HPDE6-E6E7 (cell line): ENCODE results near the gene ZNF14.
"Not testable (repeated sequence)": the region's sequence is repeated elsewhere in the genome, so short reads cannot be mapped to it uniquely, and the experiment has no call there.

Source experiments
- DNase-seq: peaks from one replicate; pipeline ENCODE4 v3.0.0; 2011; ENCODE audit warnings: missing footprints; ENCODE audit errors: extremely low spot score

The ZNF14 gene

GRCh38 chr19:19732579-19733501, at the start of gene ZNF14:
Gene ZNF14 (minus strand): TSS chr19:19733112. CDS start chr19:19732958, 154 bp downstream.
- peak; percentile 99 for DNase-seq

DNA sequence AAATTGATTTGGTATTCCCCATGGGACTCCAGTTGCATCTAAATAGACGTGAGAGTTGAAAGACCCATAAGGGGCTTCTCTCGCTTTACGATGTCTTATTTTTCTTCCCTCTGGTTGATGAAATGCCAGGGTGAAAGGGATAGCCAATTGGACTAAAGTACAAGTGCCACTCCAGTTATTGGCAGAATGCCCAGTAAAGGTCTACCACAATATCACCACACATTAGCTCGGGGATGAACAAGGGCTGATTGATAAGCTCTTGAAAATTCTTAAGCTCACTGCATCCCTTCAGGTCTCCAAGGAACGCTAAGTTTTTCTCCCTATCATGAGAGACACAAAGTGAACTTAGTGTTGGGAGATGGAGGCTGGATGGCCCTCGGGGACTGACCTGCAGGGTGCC, 48.9 kb upstream of the ZNF14 start:
- not testable (repeated sequence) for DNase-seq

DNA sequence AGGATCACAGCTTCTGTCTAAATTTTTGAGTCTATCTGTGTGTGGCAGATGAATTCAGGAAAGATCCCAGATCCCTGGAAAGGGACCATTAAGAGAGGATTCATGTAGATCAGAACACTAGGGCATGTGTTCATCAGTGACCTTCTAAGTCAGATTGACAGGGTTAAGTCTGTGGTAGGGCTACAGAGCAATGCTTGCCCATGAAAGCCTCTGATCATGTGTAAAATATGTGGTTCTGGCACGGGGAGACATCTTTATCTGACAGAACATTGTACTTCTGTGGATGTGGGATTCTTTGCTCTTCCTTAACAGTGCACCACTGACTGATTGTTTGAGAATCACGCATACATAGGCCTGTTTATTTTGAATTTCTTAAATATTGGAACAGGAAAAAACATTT, 45.8 kb upstream of the ZNF14 start:
- no peak for DNase-seq

GRCh38 chr19:19777692-19778091, 44.8 kb upstream of the ZNF14 start:
- no peak for DNase-seq

DNA sequence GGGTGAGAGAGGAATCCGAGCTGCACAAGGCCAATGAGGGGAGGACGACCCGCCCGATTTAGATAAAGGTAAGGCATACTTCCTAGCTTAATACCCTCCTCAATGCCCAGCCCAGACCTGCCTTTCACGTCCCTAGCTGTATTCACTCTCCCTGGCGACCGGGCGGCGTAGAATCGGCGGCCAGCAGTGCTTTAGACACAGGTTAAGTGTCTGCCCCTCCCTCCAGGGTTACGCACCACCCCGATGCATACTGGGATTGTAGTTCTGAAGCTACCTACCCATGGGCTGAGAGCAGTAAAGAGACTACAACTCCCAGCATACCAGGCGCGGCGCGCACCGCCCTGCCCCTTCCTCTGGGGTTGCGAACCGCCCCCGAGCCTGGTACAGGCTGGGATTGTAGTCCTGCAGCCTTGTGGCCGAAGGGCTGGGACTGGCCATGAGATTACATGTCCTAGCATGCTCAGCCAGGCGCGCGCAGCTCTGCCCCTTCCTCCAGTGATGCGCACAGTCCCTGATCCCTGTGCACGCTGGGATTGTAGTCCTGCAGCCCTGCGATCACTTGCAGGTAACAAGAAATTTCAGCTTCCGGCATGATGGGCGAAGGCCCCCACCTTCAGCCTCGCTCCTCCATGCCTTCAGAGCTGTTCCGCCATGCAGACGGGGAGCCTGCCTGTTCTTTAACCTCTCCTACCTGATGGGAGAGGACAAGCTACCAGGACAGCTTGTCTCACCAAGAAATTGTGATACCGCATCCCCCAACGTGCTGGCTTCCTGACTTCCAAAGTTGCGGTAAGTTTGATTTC, 43.5 kb upstream of the ZNF14 start:
- peak; percentile 94 for DNase-seq

DNA sequence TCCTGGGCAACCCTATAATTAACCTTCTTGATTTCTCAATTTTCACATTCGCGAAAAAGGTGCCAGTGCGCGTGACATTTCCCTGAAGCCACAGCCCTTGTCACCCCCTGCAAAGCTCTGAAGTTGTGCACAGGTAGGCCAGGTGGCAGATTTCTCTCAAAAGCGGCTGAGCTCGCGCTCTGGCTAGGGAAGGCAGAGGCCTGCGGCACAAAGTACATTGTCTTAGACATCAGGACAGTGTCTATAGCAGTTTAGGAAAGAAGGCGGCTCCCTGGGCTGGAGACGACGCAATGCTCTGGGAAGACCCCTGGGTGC, 42.9 kb upstream of the ZNF14 start:
- DNase-seq: no peak

- DNase-seq: no peak
Measured at GRCh38 chr19:19774354-19775033, 41.6 kb upstream of the ZNF14 start.

DNA sequence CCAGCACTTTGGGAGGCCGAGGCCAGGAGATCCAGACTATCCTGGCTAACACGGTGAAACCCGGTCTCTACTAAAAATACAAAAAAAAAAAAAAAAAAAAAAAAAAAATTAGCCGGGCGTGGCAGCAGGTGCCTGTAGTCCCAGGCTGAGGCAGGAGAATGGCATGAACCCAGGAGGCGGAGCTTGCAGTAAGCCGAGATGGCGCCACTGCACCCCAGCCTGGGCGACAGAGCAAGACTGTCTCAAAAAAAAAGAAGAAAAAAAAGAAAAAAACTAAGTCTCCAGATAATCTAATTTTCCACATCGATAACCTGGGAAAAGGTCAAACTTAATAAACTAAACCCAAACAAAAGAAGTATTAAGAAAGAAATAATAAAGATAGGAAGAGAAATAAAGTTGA, 39.1 kb upstream of the ZNF14 start:
- DNase-seq: not testable (repeated sequence)

- DNase-seq: not testable (repeated sequence)
Measured at GRCh38 chr19:19769971-19770370, 37.1 kb upstream of the ZNF14 start.

- no peak for DNase-seq
Measured at GRCh38 chr19:19758164-19758563, 25.3 kb upstream of the ZNF14 start.

- DNase-seq: no peak
Measured at GRCh38 chr19:19752760-19753403, 20.0 kb upstream of the ZNF14 start.

DNA sequence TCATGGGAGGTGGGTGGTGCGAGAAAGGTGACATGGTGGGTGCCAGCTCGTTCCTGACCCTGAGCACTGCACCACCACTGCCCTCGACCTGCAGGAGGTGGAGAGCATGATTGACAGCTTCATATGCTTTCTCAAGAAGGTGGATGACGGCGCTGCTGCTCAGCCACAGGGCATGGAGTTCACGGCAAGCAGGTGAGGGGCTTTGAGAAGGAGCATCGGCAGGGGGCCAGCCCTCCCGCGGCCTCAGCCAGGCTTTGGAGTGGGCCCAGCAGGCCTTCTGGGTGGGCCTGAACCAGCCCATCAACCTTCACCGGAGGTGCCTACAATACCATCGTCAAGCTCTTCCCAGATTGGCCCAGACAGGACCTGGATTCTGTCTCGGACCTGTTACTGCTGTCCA, 18.9 kb upstream of the ZNF14 start:
- no peak for DNase-seq

DNA sequence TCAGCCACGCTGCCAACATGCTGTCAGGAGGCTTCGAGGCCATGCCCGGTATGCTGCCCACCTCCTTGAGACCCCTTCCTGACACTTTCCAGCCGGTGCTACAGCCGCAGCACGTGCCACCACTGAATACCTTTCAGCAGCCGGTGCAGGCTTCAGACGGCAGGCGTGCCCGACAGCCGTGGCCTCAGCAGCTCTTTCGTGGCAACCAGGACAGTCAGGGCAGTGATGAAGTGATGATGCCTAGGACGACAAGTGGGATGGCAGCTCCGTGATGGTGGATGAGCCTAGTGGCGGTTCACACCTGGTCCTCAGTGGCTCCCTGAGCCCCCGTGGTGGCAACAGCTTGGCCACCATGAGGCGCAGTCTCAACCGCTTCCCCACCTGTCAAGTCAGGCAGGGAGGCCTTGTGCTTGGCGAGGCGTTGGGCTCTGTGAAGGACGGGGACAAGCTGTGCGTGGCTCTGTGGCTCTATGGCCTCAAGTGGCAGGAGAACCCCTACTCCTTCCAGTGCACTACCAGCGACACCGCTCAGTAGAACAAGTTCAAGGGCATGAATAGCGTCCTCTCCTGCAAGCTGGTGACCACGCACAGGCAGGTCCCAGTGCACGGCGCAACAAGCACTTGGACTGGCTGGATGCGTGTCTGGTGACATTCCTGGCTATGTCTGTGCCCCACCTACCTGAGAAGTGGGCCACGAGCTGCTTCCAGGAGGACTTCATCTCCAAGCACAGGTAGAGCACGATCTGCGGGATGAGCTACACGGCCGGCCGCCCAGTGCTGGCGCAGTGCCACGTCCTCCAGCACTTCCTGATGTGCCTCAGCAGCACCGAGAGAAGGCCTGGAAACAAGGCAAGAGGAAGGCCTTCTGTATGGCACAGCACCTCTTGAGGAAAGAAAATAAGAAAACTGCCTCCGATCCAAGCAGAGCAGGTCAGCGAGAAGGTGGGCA, 18.2 kb upstream of the ZNF14 start:
- no peak for DNase-seq

DNA sequence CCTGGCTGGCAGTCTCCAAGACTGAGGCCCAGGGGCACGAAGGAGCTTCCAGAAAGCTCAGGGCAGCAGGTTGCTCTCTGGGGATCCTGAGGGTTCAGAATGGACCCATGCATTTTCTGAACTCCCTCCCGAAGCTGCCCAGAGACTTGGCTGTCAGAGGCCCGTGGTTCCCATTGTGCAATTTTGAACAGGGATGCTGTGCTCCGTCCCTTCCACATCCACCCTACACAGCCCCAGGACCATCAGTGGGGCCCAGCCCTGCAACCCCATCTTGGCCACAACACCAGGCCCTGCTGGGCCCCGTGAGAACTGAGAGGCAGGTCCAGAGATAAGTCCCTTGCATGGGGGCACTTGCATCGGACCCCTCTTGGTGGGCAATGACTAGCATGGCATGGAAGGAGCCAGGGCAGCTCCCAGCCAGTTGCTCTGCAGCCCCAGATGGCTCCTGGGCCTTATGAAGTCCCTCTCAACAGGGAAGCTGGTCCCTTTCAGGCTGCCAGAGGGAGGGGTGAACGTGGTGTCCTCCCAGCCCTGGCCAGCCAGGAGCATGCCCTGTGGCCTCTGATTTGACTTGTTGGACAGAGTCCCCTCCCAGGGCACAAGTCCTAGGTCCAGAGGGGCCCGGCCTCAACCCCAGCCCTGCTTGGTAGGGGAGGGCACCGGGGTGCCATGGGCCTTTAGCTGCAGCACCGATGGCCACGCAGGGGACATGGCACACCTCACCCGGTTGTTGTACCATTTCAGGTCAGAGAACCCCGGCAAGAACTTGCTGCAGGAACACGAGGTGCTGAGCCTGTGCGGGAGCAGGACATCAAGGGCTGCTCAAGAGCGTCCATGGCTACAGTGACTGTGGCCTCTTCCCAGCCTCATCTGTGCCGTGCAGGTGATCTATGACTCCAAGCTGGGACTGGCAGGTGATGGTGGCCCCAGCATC, 17.3 kb upstream of the ZNF14 start:
- no peak for DNase-seq

- no peak for DNase-seq
Measured at GRCh38 chr19:19749117-19749907, 16.4 kb upstream of the ZNF14 start.

- no peak for DNase-seq
Measured at GRCh38 chr19:19748249-19748938, 15.5 kb upstream of the ZNF14 start.

GRCh38 chr19:19747357-19748220, 14.7 kb upstream of the ZNF14 start:
- DNase-seq: no peak
